GM19438 (cell line): ENCODE results near the gene IFT57.
A peak's percentile ranks its signal among the peaks of the same experiment; 100 is the strongest.
"Not testable (repeated sequence)": the region's sequence is repeated elsewhere in the genome, so short reads cannot be mapped to it uniquely, and the experiment has no call there.

Source experiments
- ATAC-seq: cut with Tn5 transposase; IDR thresholded peaks from one replicate; pipeline ENCODE4 v1.9.1; 2021; ENCODE audit warnings: low read depth; ENCODE audit not compliant: unreplicated experiment

IFT57 gene

GRCh38 chr3:108221911-108222852 is at the start of gene IFT57:
Gene IFT57 (minus strand): TSS chr3:108222424. CDS start chr3:108222322, 102 bp downstream.
- peak; percentile 93 for ATAC-seq

GRCh38 chr3:108271626-108272025 is 49.4 kb upstream of the IFT57 start:
- ATAC-seq = no peak

GRCh38 chr3:108268235-108268634 is 46.0 kb upstream of the IFT57 start:
- ATAC-seq = not testable (repeated sequence)

GRCh38 chr3:108264534-108265298 is 42.5 kb upstream of the IFT57 start:
- ATAC-seq = peak; percentile 89

- ATAC-seq = no peak
These were observed 32.9 kb upstream of the IFT57 start for GRCh38 chr3:108255131-108255530.

GRCh38 chr3:108251844-108252243 is 29.6 kb upstream of the IFT57 start:
- ATAC-seq = no peak

- no peak for ATAC-seq
These were observed 29.0 kb upstream of the IFT57 start for GRCh38 chr3:108251265-108251664.

GRCh38 chr3:108250626-108251025 is 28.4 kb upstream of the IFT57 start:
- no peak for ATAC-seq

- no peak for ATAC-seq
These were observed 21.0 kb upstream of the IFT57 start for GRCh38 chr3:108243243-108243642.

- no peak for ATAC-seq
These were observed 20.6 kb upstream of the IFT57 start for GRCh38 chr3:108242776-108243175.

- ATAC-seq = no peak
These were observed 19.5 kb upstream of the IFT57 start for GRCh38 chr3:108241721-108242120.

- no peak for ATAC-seq
These were observed 18.9 kb upstream of the IFT57 start for GRCh38 chr3:108241146-108241545.

GRCh38 chr3:108239082-108239481 is 16.9 kb upstream of the IFT57 start:
- no peak for ATAC-seq

GRCh38 chr3:108235290-108235689 is 13.1 kb upstream of the IFT57 start:
- ATAC-seq = no peak

- ATAC-seq = no peak
These were observed 12.2 kb upstream of the IFT57 start for GRCh38 chr3:108234387-108234957.

- ATAC-seq = no peak
These were observed 6.1 kb upstream of the IFT57 start for GRCh38 chr3:108228286-108228685.

- no peak for ATAC-seq
These were observed 4.9 kb upstream of the IFT57 start for GRCh38 chr3:108227131-108227530.

- ATAC-seq = no peak
These were observed 3.0 kb upstream of the IFT57 start for GRCh38 chr3:108225221-108225620.

GRCh38 chr3:108223928-108224327 is 1.7 kb upstream of the IFT57 start:
- ATAC-seq = no peak

GRCh38 chr3:108222853-108223565 is 785 bp upstream of the IFT57 start:
- ATAC-seq = no peak

- no peak for ATAC-seq
These were observed 831 bp downstream of the IFT57 start for GRCh38 chr3:108221393-108221792.
